H9 (cell line): ENCODE data around the gene C3orf70. TPM values are rescaled to one million over a fixed set of nuclear protein-coding genes. Genes with fewer than 3 reads are reported as not detected.

Experiments
- DNase-seq: peaks from one replicate; pipeline ENCODE4 v3.0.0-alpha.2; 2017
- H2AFZ ChIP-seq: one replicate; pipeline ENCODE4 v1.6.1; 2013; ENCODE audit warnings: mild to moderate bottlenecking, low read length, control low read depth, moderate library complexity
- H2AK5ac ChIP-seq: 2 replicates; pipeline ENCODE4 v1.6.1; 2013; ENCODE audit warnings: low read length, control low read depth, mixed read lengths; ENCODE audit not compliant: insufficient read length
- H2BK120ac ChIP-seq: one replicate; pipeline ENCODE4 v1.6.1; 2013; ENCODE audit warnings: low read depth, mild to moderate bottlenecking, low read length, control low read depth, inconsistent platforms; ENCODE audit not compliant: poor library complexity, severe bottlenecking
- H2BK12ac ChIP-seq: 2 replicates; pipeline ENCODE4 v1.6.1; 2013; ENCODE audit warnings: low read length, control low read depth, mixed read lengths, low read depth; ENCODE audit not compliant: insufficient read length
- H2BK15ac ChIP-seq: 2 replicates; pipeline ENCODE4 v1.6.1; 2013; ENCODE audit warnings: low read depth, low read length, control low read depth
- H2BK20ac ChIP-seq: one replicate; pipeline ENCODE4 v1.6.1; 2013; ENCODE audit warnings: low read depth, mild to moderate bottlenecking, low read length, control low read depth, inconsistent platforms; ENCODE audit not compliant: poor library complexity, severe bottlenecking
- H2BK5ac ChIP-seq: 2 replicates; pipeline ENCODE4 v1.6.1; 2013; ENCODE audit warnings: low read length, control low read depth, mixed read lengths; ENCODE audit not compliant: insufficient read length
- H3K14ac ChIP-seq: 2 replicates; pipeline ENCODE4 v1.6.1; 2013; ENCODE audit warnings: low read length, control low read depth; ENCODE audit not compliant: insufficient read depth
- H3K18ac ChIP-seq: 2 replicates; pipeline ENCODE4 v1.6.1; 2013; ENCODE audit warnings: low read depth, mild to moderate bottlenecking, mixed read lengths, low read length, control low read depth; ENCODE audit not compliant: insufficient read length
- H3K23ac ChIP-seq: 2 replicates; pipeline ENCODE4 v1.6.1; 2013; ENCODE audit warnings: low read length, control low read depth, mixed read lengths, low read depth; ENCODE audit not compliant: insufficient read length
- H3K23me2 ChIP-seq: 2 replicates; pipeline ENCODE4 v1.6.1; 2013; ENCODE audit warnings: low read depth, mild to moderate bottlenecking, mixed read lengths, low read length, control low read depth; ENCODE audit not compliant: insufficient read length, poor library complexity, severe bottlenecking
- H3K27ac ChIP-seq: 2 replicates; pipeline ENCODE4 v1.5.1; 2013; ENCODE audit warnings: low read length, control low read depth, mixed read lengths, low read depth; ENCODE audit not compliant: insufficient read length
- H3K27me3 ChIP-seq: 2 replicates; pipeline ENCODE4 v1.6.1; 2013; ENCODE audit warnings: low read length, control low read depth, inconsistent platforms; ENCODE audit not compliant: insufficient read depth
- H3K4ac ChIP-seq: 2 replicates; pipeline ENCODE4 v1.6.1; 2013; ENCODE audit warnings: low read depth, mild to moderate bottlenecking, control low read depth, inconsistent platforms, low read length, moderate library complexity
- H3K4me1 ChIP-seq: 2 replicates; pipeline ENCODE4 v1.6.1; 2013; ENCODE audit warnings: low read length, control low read depth, inconsistent platforms; ENCODE audit not compliant: insufficient read depth
- H3K4me2 ChIP-seq: 2 replicates; pipeline ENCODE4 v1.6.1; 2013; ENCODE audit warnings: low read length, control low read depth, mixed read lengths; ENCODE audit not compliant: insufficient read length, insufficient read depth
- H3K56ac ChIP-seq: 2 replicates; pipeline ENCODE4 v1.6.1; 2013; ENCODE audit warnings: low read depth, mild to moderate bottlenecking, mixed read lengths, low read length, control low read depth; ENCODE audit not compliant: insufficient read length
- H3K79me1 ChIP-seq: 2 replicates; pipeline ENCODE4 v1.6.1; 2013; ENCODE audit warnings: low read depth, mild to moderate bottlenecking, moderate library complexity, low read length, control low read depth, inconsistent platforms; ENCODE audit not compliant: insufficient read depth, poor library complexity, severe bottlenecking
- H3K79me2 ChIP-seq: 2 replicates; pipeline ENCODE4 v1.6.1; 2013; ENCODE audit warnings: low read length, control low read depth, inconsistent platforms; ENCODE audit not compliant: insufficient read depth
- H3K9ac ChIP-seq: 2 replicates; pipeline ENCODE4 v1.6.1; 2013; ENCODE audit warnings: low read length, control low read depth, mixed read lengths; ENCODE audit not compliant: insufficient read length; ENCODE audit errors: extremely low read depth
- H3K9me3 ChIP-seq: one replicate; pipeline ENCODE4 v1.6.1; 2013; ENCODE audit warnings: low read depth, low read length, inconsistent platforms; ENCODE audit not compliant: control insufficient read depth
- H3T11ph ChIP-seq: one replicate; pipeline ENCODE4 v1.6.1; 2013; ENCODE audit warnings: mild to moderate bottlenecking, low read length, control low read depth, inconsistent platforms
- H4K20me1 ChIP-seq: one replicate; pipeline ENCODE4 v1.6.1; 2013; ENCODE audit not compliant: control insufficient read depth, insufficient read length, insufficient read depth
- H4K5ac ChIP-seq: 2 replicates; pipeline ENCODE4 v1.6.1; 2013; ENCODE audit warnings: low read depth, mild to moderate bottlenecking, mixed read lengths, low read length, control low read depth; ENCODE audit not compliant: insufficient read length
- H4K8ac ChIP-seq: replicated peaks from 2 replicates; pipeline ENCODE4 v1.6.1; 2013; ENCODE audit warnings: low read length, control low read depth, mixed read lengths, low read depth; ENCODE audit not compliant: insufficient read length
- H4K91ac ChIP-seq: 2 replicates; pipeline ENCODE4 v1.6.1; 2013; ENCODE audit warnings: low read depth, mild to moderate bottlenecking, moderate library complexity, mixed read lengths, low read length, control low read depth; ENCODE audit not compliant: insufficient read length
- H3K27ac Mint-ChIP-seq, 3 experiments: 2 replicates in 2 of 3; 3 replicates in 1 of 3; pipeline ENCODE4 v1.8.0; 2020 to 2021; ENCODE audit warnings: mixed read lengths in 3 of 3, mild to moderate bottlenecking in 1 of 3, moderate library complexity in 1 of 3
- H3K27me3 Mint-ChIP-seq: 2 replicates; pipeline ENCODE4 v1.8.0; 2021; ENCODE audit warnings: low read depth, mild to moderate bottlenecking, moderate library complexity, mixed read lengths
- H3K36me3 Mint-ChIP-seq, 3 experiments: 2 replicates in 2 of 3; 3 replicates in 1 of 3; pipeline ENCODE4 v1.8.0; 2020 to 2021; ENCODE audit warnings: low read depth in 3 of 3, mixed read lengths in 3 of 3; ENCODE audit not compliant: insufficient read depth in 1 of 3
- H3K4me1 Mint-ChIP-seq, 2 experiments: 2 replicates each; pipeline ENCODE4 v1.8.0; 2020; ENCODE audit warnings: mixed read lengths in 2 of 2
- H3K4me3 Mint-ChIP-seq, 2 experiments: 2 replicates in 1 of 2; 3 replicates in 1 of 2; pipeline ENCODE4 v1.8.0; 2020 to 2021; ENCODE audit warnings: mild to moderate bottlenecking in 2 of 2, mixed read lengths in 2 of 2, moderate library complexity in 1 of 2
- H3K9me3 Mint-ChIP-seq, 2 experiments: 2 replicates in 1 of 2; 3 replicates in 1 of 2; pipeline ENCODE4 v1.8.0; 2020; ENCODE audit warnings: mild to moderate bottlenecking in 2 of 2, mixed read lengths in 2 of 2, moderate library complexity in 1 of 2
- CTCF ChIP-seq: fragments of 200-600 bp; sonication (generic); conservative IDR thresholded peaks from 3 replicates; pipeline ENCODE4 v1.8.0; 2021; ENCODE audit warnings: antibody characterized with exemption, mild to moderate bottlenecking
- WGBS: extraction: QIAGEN DNeasy Blood & Tissue Kit; methylation state at CpG from one replicate; pipeline ENCODE4 v1.1.7; 2013; ENCODE audit warnings: missing lambda C conversion rate, low lambda C conversion rate, mixed read lengths; ENCODE audit not compliant: insufficient read length; ENCODE audit errors: extremely low coverage; 5-methylcytosine and 5-hydroxymethylcytosine counted together
- total RNA-seq: library from RNA; stranded (reverse); gene quantifications from 2 replicates; pipeline ENCODE4 v1.2.1, GENCODE V29; 2021

The C3orf70 gene
- total RNA-seq, 1 experiment from 2014 or later, result 0.52 TPM

- no CpG with 5 or more reads among the region's 4 CpGs for WGBS
- DNase-seq, result no peak
Measured at GRCh38 chr3:185066251-185066650, 86.6 kb downstream of the C3orf70 start.

More at GRCh38 chr3:185066251-185066650, 86.6 kb downstream of the C3orf70 start:
- Histone ChIP-seq H3K9me3 (no peaks in the 10 kb centered on the region), H4K91ac (no peak overlapping the region), H3K27me3 (no peaks in the 10 kb centered on the region), H3K9ac (no peak overlapping the region), H3K14ac (no peak overlapping the region), H2BK20ac (no peak overlapping the region), H2BK120ac (no peak overlapping the region), H4K5ac (no peak overlapping the region), H2BK12ac (no peak overlapping the region), H4K20me1 (no peaks in the 10 kb centered on the region), H2AK5ac (no peak overlapping the region), H3T11ph (no peak overlapping the region), H3K4me1 (0 out of 2 replicates have a peak, but pooled peaks cover 3% of the 10 kb centered on the region), H3K27ac (no peak overlapping the region), H3K23me2 (no peaks in the 10 kb centered on the region), H2BK5ac (no peak overlapping the region), H3K56ac (no peak overlapping the region), H2AFZ (no peak overlapping the region), H3K79me2 (no peaks in the 10 kb centered on the region), H3K4ac (no peak overlapping the region), H4K8ac (no peak overlapping the region), H3K18ac (no peak overlapping the region), H3K4me2 (no peak overlapping the region), H3K23ac (no peak overlapping the region), H2BK15ac (no peak overlapping the region), H3K79me1 (no peaks in the 10 kb centered on the region)
- Mint-ChIP-seq H3K36me3 (peaks cover 1 to 6% (median 6%) of the 10 kb centered on the region in 3 experiments; a peak in 5 of 7 replicates), H3K4me3 (no peak overlapping the region), H3K27me3 (peaks cover 1% of the 10 kb centered on the region; the same call in 1 of the 2 replicates), H3K27ac (no peak overlapping the region; a peak in 1 of 7 replicates), H3K9me3 (peaks cover 6 to 7% of the 10 kb centered on the region in 2 experiments; a peak in 4 of 5 replicates), H3K4me1 (peaks cover 8 to 20% of the 10 kb centered on the region in 2 experiments; a peak in 3 of 4 replicates)
- no peak for TF ChIP-seq CTCF
